Measurements from ENCODE around the gene RNF8.

Gene RNF8

DNA sequence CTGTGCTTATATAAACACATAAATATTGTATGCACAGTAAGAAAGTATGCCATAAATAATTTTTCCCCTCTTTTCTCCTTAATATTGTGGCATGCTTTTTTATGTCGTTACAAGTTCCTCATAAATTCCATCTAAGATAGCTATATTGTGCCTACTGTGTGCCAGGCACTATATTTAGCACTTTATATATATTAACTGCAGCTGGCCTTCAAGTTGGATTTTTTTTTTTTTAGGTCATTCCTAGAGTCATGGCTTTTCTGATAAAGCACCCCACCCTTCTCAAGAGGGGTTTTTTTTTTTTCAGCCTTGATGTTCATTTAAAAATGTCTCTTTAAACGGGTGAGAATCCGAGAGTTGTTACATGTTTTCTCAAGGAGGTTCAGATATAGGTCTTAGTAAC, 42.8 kb upstream of the RNF8 start:
- Histone ChIP-seq H3K27me3 (no peaks in the 10 kb centered on the region), H3K4me1 (peaks cover 1 to 21% (median 12%) of the 10 kb centered on the region in 10 experiments; a peak in 19 of 20 replicates), H3K9ac (no peak overlapping the region), H3K27ac (no peak overlapping the region), H3K36me3 (peaks cover 15 to 62% (median 43%) of the 10 kb centered on the region in 11 experiments), H3K4me3 (no peak overlapping the region), H4K20me1 (peaks cover 0 to 9% (median 0%) of the 10 kb centered on the region in 11 experiments; a peak in 1 of 22 replicates), H3K9me3 (replicated peaks in 1 of 11) (no peaks in the 10 kb centered on the region), H3K4me2 (no peak overlapping the region)
- TF ChIP-seq Cebpa-rat (IDR thresholded peaks at IDR 0.05) = no peak

DNA sequence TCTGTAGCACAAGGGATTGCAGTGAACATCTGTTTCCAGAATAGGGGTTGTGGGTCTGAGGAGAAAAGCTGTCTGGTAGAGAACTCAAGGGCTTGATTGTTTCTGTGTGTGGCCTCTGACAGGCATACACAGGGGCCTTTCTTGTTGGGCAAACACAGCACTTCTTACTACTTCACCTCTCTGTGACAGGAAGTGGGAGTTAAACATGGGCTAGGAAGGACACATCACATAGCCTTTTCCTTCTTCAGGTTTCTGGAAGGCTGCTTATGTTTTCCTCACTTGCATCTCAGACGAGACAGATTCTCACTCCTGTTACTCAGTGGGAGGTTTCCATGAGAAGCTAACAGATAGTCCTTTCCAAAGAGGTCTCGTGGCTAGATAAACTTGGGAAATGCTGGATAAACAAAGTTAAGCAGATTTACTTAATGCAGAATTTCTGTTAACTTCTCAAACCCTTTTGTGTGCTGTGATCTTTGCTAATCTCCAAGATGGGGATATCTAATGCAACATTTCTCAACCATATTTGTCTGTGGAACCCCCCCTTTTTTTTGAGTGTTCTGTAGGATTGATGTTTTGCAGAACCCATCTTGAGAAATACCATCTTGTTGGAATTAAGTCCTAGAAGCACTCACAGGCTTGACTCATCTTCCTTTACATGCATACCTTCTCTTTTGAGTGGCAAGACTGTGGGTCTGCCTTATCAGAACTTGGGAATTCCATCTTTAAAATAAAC, 41.9 kb upstream of the RNF8 start:
- no peak overlapping the region for H3K4me2 ChIP-seq
- H3K27me3 ChIP-seq = no peaks in the 10 kb centered on the region
- H3K9ac ChIP-seq = no peak overlapping the region
- no peak for TF ChIP-seq Cebpa-rat (IDR thresholded peaks at IDR 0.05)
- peaks cover 22 to 62% (median 46%) of the 10 kb centered on the region in 11 experiments for H3K36me3 ChIP-seq
- peaks cover 8 to 25% (median 16%) of the 10 kb centered on the region in 10 experiments; a peak in 19 of 20 replicates for H3K4me1 ChIP-seq
- H4K20me1 ChIP-seq = peaks cover 0 to 9% (median 0%) of the 10 kb centered on the region in 11 experiments; a peak in 1 of 22 replicates
- H3K4me3 ChIP-seq = no peak overlapping the region
- no peaks in the 10 kb centered on the region for H3K9me3 ChIP-seq (replicated peaks in 1 of 11)
- no peak overlapping the region for H3K27ac ChIP-seq

DNA sequence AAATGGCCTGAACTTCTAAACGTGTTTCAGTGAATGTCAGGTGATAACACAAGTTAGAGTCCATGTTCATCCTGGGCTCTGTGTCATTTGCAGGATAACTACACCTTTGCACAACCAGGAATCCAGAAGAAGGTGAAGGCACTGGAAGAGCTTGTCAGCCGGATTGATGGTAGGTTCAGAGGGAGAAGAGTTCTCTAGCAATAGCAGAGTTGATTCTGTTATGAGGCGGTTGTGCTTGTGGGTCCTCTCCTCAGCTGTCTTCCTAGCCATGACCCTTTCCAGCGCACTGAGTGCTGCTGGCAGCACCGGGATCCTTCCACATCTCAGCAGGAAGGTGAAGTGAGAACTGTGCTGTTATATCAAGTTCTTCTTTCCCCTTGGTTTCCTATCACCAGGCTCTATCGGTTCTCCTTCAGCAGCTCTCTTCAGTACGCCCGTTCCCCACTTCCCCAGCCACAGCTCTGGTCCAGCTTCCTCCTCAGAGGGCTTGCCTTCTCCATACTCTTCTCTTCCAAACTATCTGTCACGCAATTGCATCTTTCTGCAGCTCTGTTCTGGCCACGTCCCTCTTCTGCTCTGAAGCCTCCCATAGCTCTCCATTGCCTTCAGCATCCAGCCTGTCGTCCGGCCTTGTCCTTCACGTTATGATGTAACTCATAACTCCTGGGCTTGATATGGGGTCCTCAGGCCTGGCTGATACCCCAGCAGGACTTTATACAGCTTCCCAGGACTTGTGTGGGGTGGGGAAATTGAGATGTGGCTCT, 39.9 kb upstream of the RNF8 start:
- Histone ChIP-seq H3K27me3 (no peaks in the 10 kb centered on the region), H3K9me3 (replicated peaks in 1 of 11) (no peaks in the 10 kb centered on the region), H3K4me2 (peak overlapping the region in 5 of 11 experiments; percentile 5 to 29 (median 12); a peak in 6 of 22 replicates), H3K4me3 (no peak overlapping the region), H3K27ac (peak overlapping the region in 1 of 11 experiments; percentile 27; a peak in 1 of 22 replicates), H4K20me1 (peaks cover 0 to 9% (median 0%) of the 10 kb centered on the region in 11 experiments; a peak in 1 of 22 replicates), H3K4me1 (peaks cover 8 to 25% (median 16%) of the 10 kb centered on the region in 10 experiments; a peak in 19 of 20 replicates), H3K36me3 (peaks cover 42 to 72% (median 63%) of the 10 kb centered on the region in 11 experiments), H3K9ac (no peak overlapping the region; a peak in 1 of 22 replicates)
- TF ChIP-seq Cebpa-rat (IDR thresholded peaks at IDR 0.05) = no peak

DNA sequence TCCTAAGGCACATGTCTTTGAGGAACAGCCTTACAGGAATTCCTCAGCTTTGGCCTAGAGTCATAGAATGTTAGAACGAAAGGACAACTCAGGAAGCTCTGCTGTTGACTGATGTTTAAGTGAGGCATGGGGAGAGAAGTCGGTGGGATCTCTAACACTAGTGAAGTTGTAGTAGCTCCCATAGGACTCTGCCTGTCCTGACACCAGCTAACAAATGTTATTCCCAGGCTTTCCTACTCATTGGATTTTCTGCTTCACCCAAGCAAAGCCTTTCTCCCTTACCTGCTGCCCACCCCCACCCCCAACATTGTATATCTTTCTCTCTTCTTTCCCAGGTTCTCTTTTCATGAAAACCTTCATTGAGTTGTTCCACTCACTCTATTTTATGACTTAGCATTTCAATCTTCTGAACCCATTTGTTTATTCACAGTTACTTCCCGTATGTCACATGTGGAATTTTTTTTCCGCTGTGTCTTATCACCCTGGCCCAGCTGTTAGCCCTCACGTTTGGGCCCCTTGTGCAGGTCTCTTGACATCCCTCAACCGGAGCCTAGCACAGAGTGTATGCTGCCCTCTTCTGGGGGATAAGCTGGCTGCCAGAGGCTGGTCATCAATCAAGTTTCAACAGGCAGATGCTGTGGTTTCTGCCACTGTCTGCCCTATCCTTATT, 39.2 kb upstream of the RNF8 start:
- H4K20me1 ChIP-seq = peaks cover 0 to 9% (median 0%) of the 10 kb centered on the region in 11 experiments; a peak in 1 of 22 replicates
- no peak overlapping the region for H3K4me3 ChIP-seq
- H3K9ac ChIP-seq = no peak overlapping the region; a peak in 1 of 22 replicates
- H3K4me1 ChIP-seq = peaks cover 8 to 25% (median 16%) of the 10 kb centered on the region in 10 experiments; a peak in 19 of 20 replicates
- TF ChIP-seq Cebpa-rat (IDR thresholded peaks at IDR 0.05) = no peak
- H3K4me2 ChIP-seq = peak overlapping the region in 4 of 11 experiments; percentile 12 to 29 (median 19); a peak in 3 of 22 replicates
- H3K9me3 ChIP-seq (replicated peaks in 1 of 11) = no peaks in the 10 kb centered on the region
- peak overlapping the region in 1 of 11 experiments; percentile 27; a peak in 1 of 22 replicates for H3K27ac ChIP-seq
- no peaks in the 10 kb centered on the region for H3K27me3 ChIP-seq
- H3K36me3 ChIP-seq = peaks cover 49 to 74% (median 65%) of the 10 kb centered on the region in 11 experiments

DNA sequence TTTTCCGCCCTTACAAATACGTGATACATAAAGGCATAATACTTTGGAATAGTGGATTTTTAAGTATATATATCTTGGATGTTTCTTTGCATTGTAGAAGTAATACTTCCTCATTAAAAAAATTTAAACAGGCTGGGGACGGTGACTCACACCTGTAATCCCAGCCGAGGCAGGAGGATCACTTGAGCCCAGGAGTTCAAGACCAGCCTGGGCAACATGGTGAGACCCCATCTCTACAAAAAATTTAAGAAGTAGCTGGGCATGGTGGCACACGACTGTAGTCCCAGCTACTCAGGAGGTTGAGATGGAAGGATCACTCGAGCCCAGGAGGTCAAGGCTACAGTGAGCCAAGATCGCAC, 38.6 kb upstream of the RNF8 start:
- H3K4me3 ChIP-seq = no peak overlapping the region
- peaks cover 54 to 79% (median 69%) of the 10 kb centered on the region in 11 experiments for H3K36me3 ChIP-seq
- no peak for TF ChIP-seq Cebpa-rat (IDR thresholded peaks at IDR 0.05)
- H3K27me3 ChIP-seq = no peaks in the 10 kb centered on the region
- H3K4me2 ChIP-seq = 0 out of 22 replicates have a peak overlapping the region, but pooled peaks of 1 of the 11 experiments have one; percentile 20
- H3K9ac ChIP-seq = no peak overlapping the region
- peaks cover 0 to 9% (median 0%) of the 10 kb centered on the region in 11 experiments; a peak in 1 of 22 replicates for H4K20me1 ChIP-seq
- no peaks in the 10 kb centered on the region for H3K9me3 ChIP-seq (replicated peaks in 1 of 11)
- peaks cover 8 to 25% (median 16%) of the 10 kb centered on the region in 10 experiments; a peak in 19 of 20 replicates for H3K4me1 ChIP-seq
- H3K27ac ChIP-seq = no peak overlapping the region

DNA sequence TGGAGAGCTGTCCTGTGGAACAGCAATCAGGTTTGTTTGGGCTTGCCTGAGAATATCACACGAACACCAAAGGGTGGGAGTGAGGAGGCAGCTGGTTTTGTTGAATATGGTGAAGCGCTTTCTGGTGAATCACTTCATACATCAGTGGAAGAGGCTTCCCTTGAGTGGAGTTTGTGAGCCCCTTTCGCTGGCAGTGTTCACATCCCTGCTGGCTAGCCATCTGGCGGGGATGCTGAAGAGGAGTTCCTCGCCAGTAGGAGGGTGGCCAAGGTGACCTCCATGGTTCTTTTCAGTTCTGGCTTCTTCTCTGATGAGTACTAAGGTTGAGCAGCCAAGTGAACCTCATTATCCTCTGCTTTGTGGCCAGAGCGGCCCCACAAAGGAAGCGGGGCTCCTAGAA, 37.7 kb upstream of the RNF8 start:
- no peaks in the 10 kb centered on the region for H3K27me3 ChIP-seq
- no peak overlapping the region for H3K27ac ChIP-seq
- H3K4me2 ChIP-seq = peak overlapping the region in 5 of 11 experiments; percentile 0 to 54 (median 19); a peak in 6 of 22 replicates
- H3K4me3 ChIP-seq = no peak overlapping the region
- no peaks in the 10 kb centered on the region for H3K9me3 ChIP-seq (replicated peaks in 1 of 11)
- peaks cover 0 to 9% (median 0%) of the 10 kb centered on the region in 11 experiments; a peak in 1 of 22 replicates for H4K20me1 ChIP-seq
- peaks cover 8 to 25% (median 16%) of the 10 kb centered on the region in 10 experiments; a peak in 19 of 20 replicates for H3K4me1 ChIP-seq
- TF ChIP-seq Cebpa-rat (IDR thresholded peaks at IDR 0.05) = no peak
- no peak overlapping the region for H3K9ac ChIP-seq
- H3K36me3 ChIP-seq = peaks cover 63 to 86% (median 79%) of the 10 kb centered on the region in 11 experiments

DNA sequence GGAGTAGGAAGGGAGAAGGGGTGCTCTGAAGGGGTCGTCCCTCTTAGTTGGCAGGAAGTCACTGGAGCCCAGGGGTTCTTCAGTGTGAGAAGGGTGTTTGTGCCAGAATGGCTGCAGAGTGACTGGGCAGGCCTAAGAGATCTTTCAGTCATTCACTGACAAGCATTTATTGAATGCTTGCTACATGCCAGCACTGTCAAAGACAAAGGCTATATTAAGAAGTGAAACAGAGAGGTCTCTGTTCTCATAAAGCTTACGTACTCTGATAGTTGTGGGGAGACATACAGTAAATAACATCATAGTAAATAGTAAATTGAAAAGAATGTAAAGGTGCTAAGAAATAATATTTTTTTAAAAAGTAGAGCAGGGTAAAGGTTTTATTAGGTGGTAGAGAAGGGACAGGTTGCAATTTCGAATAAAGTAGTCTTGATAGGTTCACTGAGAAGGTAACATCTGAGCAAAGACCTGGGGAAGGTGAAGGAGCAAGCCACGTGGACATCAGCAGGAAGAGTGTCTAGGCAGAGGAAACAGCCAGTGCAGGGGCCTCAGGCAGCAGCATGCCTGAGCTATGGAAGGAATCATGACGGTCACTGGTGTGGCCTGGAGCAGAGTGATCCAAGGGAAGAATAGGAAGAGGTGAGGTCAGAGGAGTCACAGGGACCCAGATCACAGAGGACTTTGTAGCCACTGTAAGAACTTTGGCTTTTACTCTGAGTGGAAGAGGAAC, 36.3 kb upstream of the RNF8 start:
- Histone ChIP-seq H3K9me3 (replicated peaks in 1 of 11) (no peaks in the 10 kb centered on the region), H3K36me3 (peaks cover 63 to 96% (median 89%) of the 10 kb centered on the region in 11 experiments), H3K27me3 (no peaks in the 10 kb centered on the region), H3K4me2 (no peak overlapping the region), H3K4me1 (peaks cover 8 to 25% (median 18%) of the 10 kb centered on the region in 10 experiments; a peak in 19 of 20 replicates), H3K4me3 (no peak overlapping the region), H3K9ac (no peak overlapping the region), H3K27ac (no peak overlapping the region), H4K20me1 (peaks cover 0 to 9% (median 0%) of the 10 kb centered on the region in 11 experiments; a peak in 1 of 22 replicates)
- TF ChIP-seq Cebpa-rat (IDR thresholded peaks at IDR 0.05) = no peak

DNA sequence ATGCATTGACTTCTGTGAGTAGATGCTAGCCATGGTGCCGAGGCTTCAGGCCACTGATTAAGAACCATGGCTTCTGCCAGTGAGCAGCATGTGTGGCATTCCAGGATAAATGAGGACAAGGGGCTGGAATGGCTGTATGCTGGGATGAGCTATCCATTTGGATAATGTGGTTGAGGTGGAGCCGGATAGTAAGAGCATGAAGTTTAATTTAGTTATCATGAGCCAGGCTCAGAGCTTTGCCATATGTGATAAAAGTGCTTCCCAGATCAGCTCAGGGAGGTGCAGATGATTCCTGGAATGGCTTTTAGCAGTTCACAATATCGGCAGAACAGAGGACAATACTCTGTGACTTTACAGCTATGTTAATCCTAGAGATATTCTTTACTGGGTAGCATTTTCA, 34.6 kb upstream of the RNF8 start:
- H3K9ac ChIP-seq = no peak overlapping the region
- no peak overlapping the region for H3K4me2 ChIP-seq
- H3K27me3 ChIP-seq = no peaks in the 10 kb centered on the region
- H3K36me3 ChIP-seq = peaks cover 59 to 90% (median 85%) of the 10 kb centered on the region in 11 experiments
- no peak overlapping the region for H3K27ac ChIP-seq
- peaks cover 0 to 4% (median 0%) of the 10 kb centered on the region in 11 experiments; a peak in 2 of 22 replicates for H4K20me1 ChIP-seq
- H3K4me1 ChIP-seq = peaks cover 8 to 29% (median 16%) of the 10 kb centered on the region in 10 experiments; a peak in 19 of 20 replicates
- no peak for TF ChIP-seq Cebpa-rat (IDR thresholded peaks at IDR 0.05)
- no peaks in the 10 kb centered on the region for H3K9me3 ChIP-seq (replicated peaks in 1 of 11)
- H3K4me3 ChIP-seq = no peak overlapping the region

Data from BLaER1 treated with 17β-estradiol and CSF1 and Interleukin-3, amounts not matched to agents 10 nM and 100 nM (cell line).